HT-29 (cell line): ENCODE results near the gene F10. TPM values are rescaled to one million over a fixed set of nuclear protein-coding genes. Genes with fewer than 3 reads are reported as not detected.
A peak's percentile ranks its signal among the peaks of the same experiment; 100 is the strongest.
"Not testable (repeated sequence)": the region's sequence is repeated elsewhere in the genome, so short reads cannot be mapped to it uniquely, and the experiment has no call there.

Experiments used
- DNase-seq: peaks from one replicate; pipeline ENCODE4 v3.0.0-alpha.2; 2015; ENCODE audit warnings: low spot score
- total RNA-seq: library from RNA; depleted of rRNA; stranded (reverse); fragments of >200 nt; shearing (Covaris generic); gene quantifications from 2 replicates; pipeline ENCODE4 v1.2.3, GENCODE V29; 2014; rRNA removed

The F10 gene
- 0.05 TPM in 1 of 2 replicates, not detected in the other for total RNA-seq

DNA sequence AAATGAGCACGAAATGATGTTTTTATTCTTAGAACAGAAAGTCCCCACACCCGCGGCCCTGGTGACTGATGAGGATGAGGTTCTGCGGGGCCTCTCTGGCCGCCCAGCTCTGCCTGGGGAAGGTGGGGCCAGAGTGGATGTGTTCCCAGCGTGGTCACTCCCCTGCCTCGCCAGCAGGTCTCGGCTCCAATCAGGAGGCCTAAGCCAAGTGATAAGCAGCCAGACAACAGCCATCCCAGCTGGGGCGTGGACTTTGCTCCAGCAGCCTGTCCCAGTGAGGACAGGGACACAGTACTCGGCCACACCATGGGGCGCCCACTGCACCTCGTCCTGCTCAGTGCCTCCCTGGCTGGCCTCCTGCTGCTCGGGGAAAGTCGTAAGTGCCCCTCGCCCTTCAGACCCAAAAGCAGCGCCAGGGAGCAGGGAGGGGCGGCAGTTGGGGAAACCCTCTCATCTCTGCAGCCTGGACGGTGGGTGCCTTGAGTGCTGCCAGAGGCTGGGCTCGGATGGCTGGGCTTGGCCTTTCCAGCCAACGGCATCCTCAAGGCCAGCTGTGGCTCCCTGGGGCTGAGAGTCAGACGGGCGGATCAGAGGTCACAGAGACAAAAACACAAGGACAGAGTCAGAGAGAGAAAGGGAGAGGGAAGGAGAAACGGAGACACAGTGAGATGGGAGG lies at the start of gene F10:
TSS of gene F10 (plus strand) at position 250 of the 676 bp plus-strand sequence. CDS start at position 307, 57 bp downstream.
- DNase-seq, result peak; percentile 42

DNA sequence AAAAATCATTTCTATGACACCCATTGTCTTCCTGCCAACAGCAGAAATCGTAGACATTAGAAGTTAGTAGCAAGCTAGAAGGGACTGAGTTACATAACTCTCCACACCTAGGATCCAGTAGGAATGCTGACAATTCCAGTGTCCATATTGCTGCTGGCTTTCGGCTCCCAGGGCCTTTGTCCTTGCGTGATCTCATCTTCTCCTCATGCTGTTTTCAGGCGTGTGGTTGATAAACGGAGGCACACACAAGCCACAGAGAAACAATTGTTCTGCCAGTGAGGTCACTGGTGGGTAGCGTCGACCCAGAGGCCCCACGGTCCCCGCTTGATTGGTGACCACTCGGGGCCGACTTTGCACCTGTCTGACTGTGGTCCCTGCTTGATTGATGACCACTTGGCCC lies 48.7 kb upstream of the F10 start:
- DNase-seq, result no peak

DNA sequence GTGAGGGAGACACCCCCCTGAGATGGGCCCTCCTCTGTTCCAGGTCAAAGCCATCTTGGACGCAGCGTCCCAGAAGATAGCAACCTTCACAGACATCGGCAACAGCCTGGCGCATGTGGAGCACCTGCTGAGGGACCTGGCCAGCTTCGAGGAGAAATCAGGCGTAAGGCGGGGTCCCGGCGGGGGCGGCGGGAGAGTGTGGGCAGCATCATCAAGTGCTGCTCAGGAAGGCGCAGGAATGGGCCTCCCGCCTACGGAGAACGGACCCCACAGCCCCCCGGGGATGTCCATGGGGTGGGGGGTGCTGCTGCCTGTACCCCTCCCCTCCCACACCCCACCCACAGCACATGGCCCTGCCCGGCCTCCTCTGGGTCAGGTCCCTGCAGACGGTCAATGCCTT lies 48.2 kb upstream of the F10 start:
- no peak for DNase-seq

DNA sequence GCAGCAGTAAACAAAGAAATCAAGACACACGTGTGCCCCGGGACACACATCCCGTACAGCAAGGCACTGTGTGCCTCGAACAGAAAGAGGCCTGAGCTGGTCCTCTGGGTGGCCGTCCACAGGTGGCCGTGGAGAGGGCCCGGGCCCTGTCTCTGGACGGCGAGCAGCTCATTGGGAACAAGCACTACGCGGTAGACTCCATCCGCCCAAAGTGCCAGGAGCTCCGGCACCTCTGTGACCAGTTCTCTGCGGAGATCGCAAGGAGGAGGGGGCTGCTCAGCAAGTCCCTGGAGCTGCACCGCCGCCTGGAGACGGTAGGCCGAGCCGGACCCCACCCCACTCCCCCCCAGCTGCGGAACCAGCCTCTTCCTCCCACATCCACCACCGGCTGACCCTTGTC lies 47.7 kb upstream of the F10 start:
- no peak for DNase-seq

DNA sequence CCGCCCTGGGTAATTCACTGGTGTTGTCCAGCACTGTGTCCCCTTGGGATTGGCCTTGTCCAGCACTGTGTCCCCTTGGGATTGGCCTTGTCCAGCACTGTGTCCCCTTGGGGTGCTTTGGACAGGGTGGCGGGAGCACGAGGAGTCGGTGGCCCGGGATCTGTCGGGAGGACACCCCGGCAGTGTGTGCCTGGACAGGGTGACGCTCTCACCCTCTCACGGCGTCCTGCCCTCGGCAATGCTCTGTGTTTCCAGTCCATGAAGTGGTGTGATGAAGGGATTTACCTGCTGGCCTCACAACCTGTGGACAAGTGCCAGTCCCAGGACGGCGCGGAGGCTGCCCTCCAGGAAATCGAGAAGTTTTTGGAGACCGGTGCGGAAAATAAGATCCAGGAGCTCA lies 46.9 kb upstream of the F10 start:
- DNase-seq, result no peak

DNA sequence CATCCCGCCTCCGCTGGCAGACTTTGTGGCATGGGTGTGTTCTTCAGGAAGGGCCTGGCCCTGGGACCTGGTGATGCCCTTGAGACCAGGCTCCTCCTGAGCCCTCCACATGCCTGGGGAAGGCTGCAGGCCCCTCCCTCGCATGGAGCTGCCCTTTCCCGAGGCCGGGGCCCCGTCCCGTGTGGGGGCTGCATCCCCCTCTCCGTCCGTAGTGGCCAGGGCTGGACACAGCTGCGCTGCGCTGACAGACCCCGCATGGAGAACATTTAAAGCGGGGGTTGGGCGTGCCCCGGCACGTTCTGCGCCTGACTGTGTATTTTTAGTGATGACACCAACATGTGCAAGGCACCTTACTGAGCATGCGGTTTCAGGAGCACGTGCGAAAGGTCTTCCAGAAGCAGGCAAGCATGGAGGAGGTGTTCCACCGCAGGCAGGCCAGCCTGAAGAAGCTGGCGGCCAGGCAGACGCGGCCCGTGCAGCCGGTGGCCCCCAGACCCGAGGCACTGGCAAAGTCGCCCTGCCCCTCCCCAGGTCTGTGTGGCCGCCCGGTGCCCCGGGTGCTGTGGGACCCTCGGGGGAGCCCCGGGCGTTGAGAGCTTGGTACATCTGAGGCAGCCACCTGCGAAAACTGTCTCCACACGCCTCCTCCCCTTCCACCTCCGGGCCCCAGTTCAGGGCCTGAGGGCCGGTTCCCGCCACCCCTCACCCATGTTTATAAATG lies 45.8 kb upstream of the F10 start:
- no peak for DNase-seq

DNA sequence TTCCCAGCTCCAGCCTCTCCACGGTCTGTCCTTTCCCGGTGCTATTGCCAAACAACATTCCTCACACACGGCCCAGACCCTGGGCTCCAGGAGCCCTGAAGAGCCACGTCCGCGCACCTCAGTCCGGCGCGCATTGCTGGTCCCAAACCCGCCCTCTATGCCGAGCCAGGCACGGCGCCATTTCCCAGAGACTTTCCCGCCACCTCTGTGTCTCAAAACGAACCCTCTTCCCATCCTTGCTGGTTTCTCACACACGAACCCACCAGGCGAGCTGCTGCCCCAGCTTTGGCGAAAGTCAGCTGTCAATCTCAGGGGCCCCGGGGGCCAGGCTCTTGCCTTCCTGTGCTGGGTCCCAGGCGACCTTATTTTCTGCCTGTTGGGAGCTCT lies 45.0 kb upstream of the F10 start:
- no peak for DNase-seq

DNA sequence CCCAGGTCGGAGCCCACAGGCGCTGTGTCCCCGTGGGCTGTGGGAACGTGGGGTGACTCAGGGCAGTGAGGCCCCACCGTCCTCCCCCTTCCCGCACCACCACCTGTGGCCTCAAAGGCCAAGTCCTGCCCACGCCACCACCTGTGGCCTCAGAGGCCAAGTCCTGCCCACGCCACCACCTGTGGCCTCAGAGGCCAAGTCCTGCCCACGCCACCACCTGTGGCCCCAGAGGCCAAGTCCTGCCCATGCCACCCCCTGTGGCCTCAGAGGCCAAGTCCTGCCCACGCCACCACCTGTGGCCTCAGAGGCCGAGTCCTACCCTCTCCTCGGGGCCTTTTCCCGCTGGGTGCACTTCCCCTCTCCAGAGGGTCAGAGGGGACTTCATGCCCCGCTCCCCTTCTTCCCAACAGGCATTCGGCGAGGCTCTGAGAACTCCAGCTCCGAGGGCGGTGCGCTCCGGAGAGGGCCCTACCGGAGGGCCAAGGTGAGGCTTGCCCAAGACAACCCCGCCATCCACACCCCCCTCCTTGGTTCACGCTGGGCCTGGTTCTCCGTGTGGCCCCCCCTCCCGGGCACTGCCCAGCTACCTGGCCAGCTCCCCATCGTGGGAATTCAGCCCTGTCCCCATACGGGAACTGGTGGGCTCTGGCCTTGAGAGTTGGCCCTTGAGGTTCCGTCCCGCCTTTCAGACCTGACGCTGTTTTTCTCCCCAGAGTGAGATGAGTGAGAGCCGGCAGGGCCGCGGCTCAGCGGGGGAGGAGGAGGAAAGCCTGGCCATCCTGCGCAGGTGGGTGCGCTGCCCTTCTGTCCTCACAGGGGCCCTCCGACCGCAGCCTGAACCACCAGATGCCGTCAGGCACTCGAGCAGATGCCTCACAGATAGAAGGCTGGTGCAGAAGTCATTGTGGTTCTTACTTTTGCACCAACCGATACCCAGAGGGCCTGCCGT lies 44.4 kb upstream of the F10 start:
- no peak for DNase-seq

DNA sequence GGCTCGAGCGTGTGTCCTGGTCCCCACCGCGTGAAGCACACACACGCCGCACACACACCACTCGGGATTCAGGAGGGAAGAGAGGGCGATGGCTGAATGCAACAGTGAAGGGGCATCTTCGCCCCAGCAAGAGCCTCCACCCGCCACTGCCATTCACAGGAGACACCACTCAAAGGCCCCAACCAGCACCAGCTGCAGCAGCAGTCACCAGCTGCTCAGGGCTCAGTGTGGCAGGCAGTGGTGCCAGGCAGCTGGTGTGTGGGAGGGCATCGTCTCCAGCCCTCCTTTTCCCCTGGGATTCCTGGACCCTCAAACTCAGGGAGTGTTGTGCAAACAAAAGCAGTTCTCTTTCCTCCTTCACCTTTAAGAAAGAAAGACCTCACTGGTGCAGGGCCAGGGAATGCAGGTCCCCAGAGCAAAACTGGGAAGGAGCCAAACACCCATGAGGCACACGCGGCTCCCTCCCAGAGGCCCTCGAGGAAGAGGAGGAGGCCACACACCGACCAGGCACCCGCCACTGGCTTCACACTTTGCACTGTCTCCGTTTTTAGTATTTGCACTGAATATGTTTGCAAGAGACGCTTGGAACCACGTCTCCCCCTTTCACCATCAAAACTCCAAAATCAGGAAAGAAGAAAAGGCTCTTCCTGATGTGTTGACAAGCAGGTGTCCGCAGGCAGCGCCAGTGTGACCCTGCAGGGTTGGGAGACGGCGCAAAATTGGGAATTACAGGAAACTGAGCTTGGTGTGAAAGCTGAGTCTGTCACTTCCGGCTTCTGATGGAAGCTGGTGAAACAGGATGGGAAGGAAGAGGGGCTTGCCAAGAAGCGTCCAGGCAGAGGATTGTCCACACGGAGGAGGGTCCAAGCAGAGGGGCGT lies 43.5 kb upstream of the F10 start:
- DNase-seq, result no peak

DNA sequence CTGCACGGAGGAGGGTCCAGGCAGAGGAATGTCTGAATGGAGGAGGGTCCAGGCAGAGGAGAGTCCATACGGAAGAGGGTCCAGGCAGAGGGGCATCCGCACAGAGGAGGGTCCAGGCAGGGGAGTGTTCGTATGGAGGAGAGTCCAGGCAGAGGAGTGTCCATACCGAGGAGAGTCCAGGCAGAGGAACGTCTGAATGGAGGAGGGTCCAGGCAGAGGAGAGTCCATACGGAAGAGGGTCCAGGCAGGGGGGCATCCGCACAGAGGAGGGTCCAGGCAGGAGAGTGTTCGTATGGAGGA lies 42.9 kb upstream of the F10 start:
- not testable (repeated sequence) for DNase-seq

DNA sequence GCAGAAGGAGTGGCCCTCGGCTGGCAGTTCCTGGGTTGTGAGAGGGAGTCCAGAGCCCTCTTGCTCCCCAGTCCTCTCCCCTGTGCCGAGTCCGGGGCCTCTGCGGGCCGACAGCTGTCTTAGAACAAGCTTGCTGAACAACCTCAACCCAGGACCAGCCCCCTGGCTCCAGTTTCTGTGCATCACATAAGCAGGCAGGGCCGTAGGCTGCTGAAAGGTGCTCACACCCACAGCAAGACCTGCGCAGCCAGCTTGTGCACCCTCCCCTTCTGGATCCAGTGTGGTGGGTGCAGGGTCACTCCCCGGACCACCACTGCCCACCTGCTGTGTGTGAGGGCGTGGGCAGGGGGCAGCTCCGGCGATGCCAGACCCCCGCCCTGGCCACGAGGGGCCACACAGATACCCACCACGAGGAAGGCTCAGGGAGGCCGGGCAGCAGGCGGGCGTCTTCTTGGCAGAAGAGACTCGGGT lies 42.2 kb upstream of the F10 start:
- no peak for DNase-seq

DNA sequence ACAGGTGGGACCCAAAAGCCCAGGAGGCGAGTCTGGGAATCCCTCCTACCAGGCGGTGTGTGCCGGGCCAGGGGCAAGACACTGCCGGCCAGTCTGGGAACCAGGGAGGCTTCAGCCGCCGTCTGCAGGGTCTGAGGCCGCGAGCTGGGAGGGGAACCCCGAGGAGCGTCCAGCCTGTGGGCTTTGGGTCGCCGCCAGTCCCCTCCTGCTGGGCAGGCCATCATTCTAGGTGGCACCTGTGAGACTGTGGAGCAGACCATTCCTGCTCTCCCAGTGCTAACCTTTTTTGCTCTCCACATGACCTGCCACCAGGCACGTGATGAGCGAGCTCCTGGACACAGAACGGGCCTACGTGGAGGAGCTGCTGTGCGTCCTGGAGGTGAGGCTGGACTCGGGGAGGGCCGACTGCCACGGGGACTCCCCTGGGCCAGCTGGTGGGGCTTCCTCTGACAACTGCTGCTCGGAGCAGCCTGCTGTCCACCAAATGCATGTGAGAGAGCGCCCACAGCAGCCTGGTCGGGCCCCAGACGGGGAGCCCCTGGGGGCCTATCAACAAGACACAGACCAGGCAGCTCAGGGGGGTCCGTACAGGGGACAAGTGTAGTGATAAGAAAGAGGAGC lies 41.6 kb upstream of the F10 start:
- no peak for DNase-seq

DNA sequence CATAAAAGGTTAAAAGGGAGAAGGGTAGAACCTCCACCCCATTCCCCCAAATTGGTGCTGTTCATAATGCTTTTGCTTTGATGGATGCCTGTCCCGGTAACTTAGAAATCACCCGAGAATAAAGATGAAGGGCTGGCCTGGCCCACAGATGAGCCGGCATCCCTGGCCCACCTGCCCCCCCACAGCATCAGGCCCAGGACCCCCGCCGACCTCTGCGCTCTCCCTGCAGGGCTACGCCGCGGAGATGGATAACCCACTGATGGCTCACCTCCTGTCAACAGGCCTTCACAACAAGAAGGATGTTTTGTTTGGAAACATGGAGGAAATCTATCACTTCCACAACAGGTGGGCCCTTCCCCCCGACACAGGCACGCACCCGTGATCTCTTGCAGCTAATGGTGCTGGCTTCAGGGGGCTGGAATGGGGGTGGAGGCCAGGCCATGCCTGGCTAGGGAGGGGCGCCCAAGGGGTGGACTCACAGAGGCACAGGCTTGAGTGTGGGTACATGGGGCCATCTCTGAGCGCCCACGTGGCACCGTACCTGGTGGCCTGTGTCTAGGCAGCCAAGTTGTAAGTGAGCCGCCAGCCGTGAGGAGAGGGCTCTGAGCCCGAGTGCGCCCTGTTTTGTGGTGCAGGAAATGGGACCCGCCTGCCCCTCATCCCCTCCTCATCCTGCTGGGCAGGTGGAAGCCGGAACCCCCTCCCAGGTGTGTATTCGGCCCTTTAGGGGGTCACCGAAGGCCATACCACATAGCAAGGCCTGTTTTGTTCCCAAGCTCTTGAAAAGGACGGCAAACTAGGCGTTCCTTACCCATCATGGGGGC lies 40.2 kb upstream of the F10 start:
- no peak for DNase-seq

DNA sequence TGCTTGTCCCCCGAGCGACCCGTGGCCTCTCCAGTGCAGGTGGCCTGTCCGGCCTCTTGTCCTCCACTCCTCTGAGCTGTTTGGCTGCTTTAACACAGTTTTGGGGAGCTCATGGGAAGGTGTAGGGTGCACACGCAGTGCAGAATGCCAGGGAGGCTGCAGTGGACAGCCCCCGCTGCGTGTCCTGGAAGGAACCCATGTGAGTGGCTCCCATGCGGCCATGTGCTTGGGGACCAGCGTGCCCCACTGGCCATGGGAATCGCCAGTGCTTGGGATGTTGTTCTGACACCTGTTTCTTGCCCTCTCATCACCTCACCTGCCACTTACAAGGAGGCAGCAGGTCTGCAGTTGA lies 39.6 kb upstream of the F10 start:
- DNase-seq, result no peak

DNA sequence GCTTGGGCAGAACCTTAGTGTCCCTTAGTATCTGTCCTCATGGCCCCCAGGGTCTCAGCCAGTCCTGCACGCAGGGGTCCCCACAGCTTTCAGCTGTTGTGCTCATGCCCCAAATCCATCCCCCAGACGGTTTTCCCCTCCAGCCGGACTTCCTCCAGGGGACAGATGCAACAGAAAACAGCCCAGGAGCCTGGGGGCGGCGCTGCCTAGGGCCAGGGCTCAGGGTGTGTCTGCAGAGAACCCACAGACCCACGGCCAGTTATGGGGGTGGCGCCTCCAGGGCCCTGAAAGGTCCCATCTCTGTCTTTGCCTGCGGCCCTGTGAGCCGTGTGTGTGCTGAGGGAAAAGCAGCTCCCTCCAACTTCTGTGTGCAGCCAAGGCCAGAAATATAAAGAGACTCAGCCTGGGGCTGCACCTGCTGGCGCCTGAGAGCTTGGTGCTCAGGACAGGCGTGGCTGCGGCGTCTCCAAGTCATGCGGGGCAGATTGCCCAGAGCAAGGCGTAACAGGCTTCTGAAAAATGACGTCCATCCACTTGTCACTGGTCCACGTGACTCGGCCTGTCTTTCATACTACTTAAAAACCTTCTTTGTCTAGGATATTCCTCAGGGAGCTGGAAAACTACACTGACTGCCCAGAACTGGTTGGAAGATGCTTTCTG lies 39.1 kb upstream of the F10 start:
- DNase-seq, result no peak

DNA sequence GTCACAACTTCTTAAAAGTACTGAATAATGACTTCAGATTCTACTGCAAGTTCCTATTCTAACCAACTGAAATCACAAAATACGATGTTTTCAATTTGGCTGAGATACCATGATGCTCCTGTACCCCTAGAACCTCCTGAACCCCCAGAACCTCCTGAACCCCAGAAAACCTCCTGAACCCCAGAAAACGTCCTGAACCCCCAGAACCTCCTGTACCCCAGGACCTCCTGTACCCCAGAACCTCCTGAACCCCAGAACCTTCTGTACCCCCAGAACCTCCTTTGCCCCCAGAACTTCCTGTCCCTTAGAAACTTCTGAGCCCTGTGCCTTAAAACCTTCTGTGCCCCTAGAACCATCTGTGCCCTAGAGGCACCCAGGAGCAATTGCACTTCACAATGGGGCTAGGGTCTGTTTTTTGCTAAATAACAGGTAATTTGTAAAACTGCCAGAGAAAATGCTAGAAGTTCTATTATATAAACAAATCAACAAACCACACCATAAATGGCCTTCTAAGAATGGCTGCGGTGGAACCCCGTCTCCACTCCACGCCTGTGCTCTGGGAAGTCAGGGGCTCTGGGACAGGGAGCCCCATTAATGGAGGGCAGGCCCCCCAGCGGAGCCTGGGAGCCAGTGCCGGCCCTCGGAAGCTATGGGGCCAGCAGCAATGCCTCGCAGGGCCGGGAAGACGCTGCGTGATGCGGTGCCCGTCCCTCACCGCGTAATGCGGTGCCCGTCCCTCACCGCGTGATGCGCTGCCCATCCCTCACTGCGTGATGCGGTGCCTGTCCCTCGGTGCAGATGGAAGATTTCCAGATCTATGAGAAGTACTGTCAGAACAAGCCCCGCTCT lies 38.3 kb upstream of the F10 start:
- DNase-seq, result no peak

DNA sequence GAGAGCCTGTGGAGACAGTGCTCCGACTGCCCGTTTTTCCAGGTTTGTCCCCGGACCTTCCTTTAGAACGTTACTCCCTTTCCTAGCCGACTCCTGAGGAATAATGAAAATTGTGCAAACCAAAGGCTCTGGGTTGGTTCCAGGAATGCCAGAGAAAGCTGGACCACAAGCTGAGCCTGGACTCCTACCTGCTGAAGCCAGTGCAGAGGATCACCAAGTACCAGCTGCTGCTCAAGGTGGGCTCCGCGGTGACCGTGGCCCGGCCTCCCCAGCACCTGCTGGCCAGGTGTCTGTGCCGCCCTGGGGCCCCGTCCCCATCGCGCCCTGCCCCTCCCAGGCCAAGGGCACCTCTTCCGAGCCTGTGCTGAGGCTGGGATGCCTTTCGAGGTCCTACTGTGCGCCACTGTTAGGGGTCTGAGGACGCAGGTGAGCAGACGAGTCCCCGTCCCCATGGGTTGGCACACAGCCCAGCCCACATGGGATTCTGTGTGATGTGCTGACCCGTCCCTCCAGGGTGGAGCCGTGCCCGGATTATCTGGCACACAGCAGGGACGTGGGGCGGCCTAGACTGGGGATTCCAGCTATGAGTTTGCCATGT lies 37.6 kb upstream of the F10 start:
- DNase-seq, result no peak
